KOPT-K1 (cell line): ENCODE results near the gene B3GNT2.
"Not testable (repeated sequence)": the region's sequence is repeated elsewhere in the genome, so short reads cannot be mapped to it uniquely, and the experiment has no call there.

Source experiments
- H3K27ac ChIP-seq: fragments of 200-600 bp; sonication (generic); 2 replicates; pipeline ENCODE4 v1.5.1; 2016; ENCODE audit warnings: antibody characterized with exemption, mild to moderate bottlenecking, low read depth, low read length; ENCODE audit not compliant: poor library complexity, severe bottlenecking
- H3K36me3 ChIP-seq: fragments of 200-600 bp; sonication (generic); 2 replicates; pipeline ENCODE4 v1.5.1; 2017; ENCODE audit warnings: antibody characterized with exemption, mild to moderate bottlenecking, low read length, moderate library complexity; ENCODE audit not compliant: insufficient read depth
- H3K9me3 ChIP-seq: fragments of 200-600 bp; sonication (generic); 2 replicates; pipeline ENCODE4 v1.5.1; 2017; ENCODE audit warnings: antibody characterized with exemption, low read length, mild to moderate bottlenecking; ENCODE audit not compliant: insufficient read depth, poor library complexity, severe bottlenecking

Gene B3GNT2

GRCh38 chr2:62197011-62197924 lies 1.4 kb downstream of the B3GNT2 start:
- Histone ChIP-seq H3K9me3 (no peaks in the 10 kb centered on the region), H3K27ac (peak overlapping the region; percentile 94), H3K36me3 (no peaks in the 10 kb centered on the region)

DNA sequence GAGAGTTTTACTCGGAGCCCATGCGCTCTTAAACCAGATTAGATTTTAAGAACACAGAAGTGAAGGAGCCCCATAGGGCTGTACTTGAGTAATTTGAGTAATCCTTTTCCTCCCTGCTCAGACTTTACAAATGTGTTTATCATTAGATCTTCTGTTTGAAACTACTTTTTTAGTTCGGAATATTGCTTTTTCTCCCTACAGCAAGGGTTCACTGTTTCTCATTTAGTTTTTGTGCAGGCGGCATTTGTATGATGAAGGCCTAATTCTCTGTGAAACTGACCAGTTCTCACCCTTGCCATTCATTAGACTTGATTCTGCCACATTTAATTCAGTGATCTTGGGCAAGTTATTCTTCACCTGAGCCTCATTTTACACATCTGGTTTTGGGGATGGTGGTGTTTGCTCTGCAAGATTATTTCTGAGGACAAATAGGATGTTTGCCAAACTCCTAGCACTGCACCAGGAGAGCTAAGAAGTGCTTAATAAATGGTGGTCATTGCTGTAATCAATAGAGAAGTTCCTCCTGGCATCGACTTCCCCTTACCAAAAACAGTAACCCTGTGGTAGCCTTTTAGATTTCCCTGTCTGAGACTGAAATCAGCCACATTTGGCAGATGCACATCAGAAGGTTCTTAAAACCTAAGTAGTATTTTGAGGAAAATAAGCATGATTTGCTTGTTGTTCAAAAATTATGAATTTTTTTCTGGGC lies 2.2 kb downstream of the B3GNT2 start:
- Histone ChIP-seq H3K36me3 (no peaks in the 10 kb centered on the region), H3K27ac (peak overlapping the region; percentile 94), H3K9me3 (no peaks in the 10 kb centered on the region)

GRCh38 chr2:62198854-62199253 lies 2.9 kb downstream of the B3GNT2 start:
- H3K9me3 ChIP-seq, H3K36me3 ChIP-seq: not testable (repeated sequence)
- peak overlapping the region; percentile 94 for H3K27ac ChIP-seq

GRCh38 chr2:62199392-62200125 lies 3.6 kb downstream of the B3GNT2 start:
- Histone ChIP-seq H3K27ac (peak overlapping the region; percentile 94), H3K36me3 (peaks cover under 1% of the 10 kb centered on the region; the same call in 1 of the 2 replicates), H3K9me3 (no peaks in the 10 kb centered on the region)

DNA sequence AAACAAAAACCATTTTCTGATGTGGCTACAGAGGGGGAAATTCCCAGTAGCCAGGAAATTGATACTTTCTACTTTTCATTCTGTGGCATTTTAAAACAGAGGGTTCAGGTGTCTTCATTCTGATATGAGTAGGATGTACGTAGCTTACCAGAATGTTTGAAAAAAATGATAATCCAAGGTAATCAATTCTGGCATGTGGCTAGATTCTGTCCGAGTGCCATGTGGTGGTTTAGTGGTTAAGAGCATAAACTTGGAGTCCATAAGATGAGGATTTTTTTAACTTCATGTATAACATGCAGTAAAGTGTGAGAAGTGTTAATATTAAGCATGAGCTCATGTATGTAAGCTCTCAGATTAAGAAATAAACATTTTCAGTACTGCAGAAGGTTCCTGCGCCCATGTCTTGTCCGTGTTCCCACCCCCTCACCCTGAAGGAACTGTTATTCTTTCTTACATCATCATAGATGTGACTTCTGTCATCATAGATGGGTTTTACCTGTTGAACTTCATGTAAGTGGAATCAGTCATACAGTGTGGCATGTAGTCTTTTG lies 4.5 kb downstream of the B3GNT2 start:
- H3K9me3 ChIP-seq, result no peaks in the 10 kb centered on the region
- peaks cover 8% of the 10 kb centered on the region for H3K36me3 ChIP-seq
- peak overlapping the region; percentile 94 for H3K27ac ChIP-seq

DNA sequence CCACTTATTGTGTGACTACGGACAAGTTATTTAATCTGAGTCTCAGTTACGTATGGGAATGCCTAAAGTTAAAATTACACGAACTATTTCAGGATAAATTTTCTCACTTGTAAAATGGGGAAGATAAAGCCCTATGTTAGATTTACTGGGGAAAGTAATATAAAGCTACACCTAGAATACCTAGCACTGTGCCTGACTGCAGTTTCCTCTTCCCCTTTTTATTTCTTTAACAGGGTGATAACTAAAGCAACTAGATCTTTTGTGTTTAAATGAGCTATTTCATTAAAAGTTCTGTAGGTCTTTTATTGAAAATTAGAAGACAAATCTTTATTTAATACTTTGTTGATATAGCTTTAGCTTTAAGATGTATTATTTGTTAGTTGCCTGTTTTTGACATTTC lies 5.0 kb downstream of the B3GNT2 start:
- peak overlapping the region; percentile 94 for H3K27ac ChIP-seq
- H3K9me3 ChIP-seq, result no peaks in the 10 kb centered on the region
- peaks cover 13% of the 10 kb centered on the region for H3K36me3 ChIP-seq

- H3K36me3 ChIP-seq, result peaks cover 18% of the 10 kb centered on the region
- no peak overlapping the region for H3K27ac ChIP-seq
Observed at GRCh38 chr2:62201307-62201706, 5.4 kb downstream of the B3GNT2 start.

GRCh38 chr2:62202019-62202722 lies 6.3 kb downstream of the B3GNT2 start:
- Histone ChIP-seq H3K9me3 (no peaks in the 10 kb centered on the region), H3K27ac (peak overlapping the region; percentile 29), H3K36me3 (peaks cover 26% of the 10 kb centered on the region)

More at GRCh38 chr2:62201307-62201706, 5.4 kb downstream of the B3GNT2 start:
- no peaks in the 10 kb centered on the region for H3K9me3 ChIP-seq

GRCh38 chr2:62202729-62203128 lies 6.8 kb downstream of the B3GNT2 start:
- Histone ChIP-seq H3K27ac (peak overlapping the region; percentile 29), H3K9me3 (no peaks in the 10 kb centered on the region), H3K36me3 (peaks cover 31% of the 10 kb centered on the region)

DNA sequence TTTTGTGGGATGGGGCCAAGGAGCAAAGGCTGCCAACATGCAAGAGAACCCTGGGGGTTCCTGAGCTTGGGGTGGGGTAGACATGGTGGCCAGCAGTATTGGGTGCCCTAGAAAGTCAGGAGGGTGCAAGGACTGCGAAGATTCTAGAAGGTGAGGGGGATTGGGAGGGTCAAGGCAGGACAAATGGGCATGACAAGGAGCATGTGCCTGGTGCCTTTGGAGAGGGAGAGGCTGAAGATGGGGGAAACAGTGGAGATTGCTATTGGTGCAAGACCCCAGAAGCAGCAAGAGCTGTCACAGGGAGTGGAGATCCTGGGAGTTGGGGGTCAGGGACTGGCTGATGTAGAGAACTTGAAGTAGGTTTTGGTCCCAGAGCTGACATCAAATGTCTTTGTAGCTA lies 7.5 kb downstream of the B3GNT2 start:
- no peak overlapping the region for H3K27ac ChIP-seq
- peaks cover 36% of the 10 kb centered on the region for H3K36me3 ChIP-seq
- H3K9me3 ChIP-seq, result no peaks in the 10 kb centered on the region

DNA sequence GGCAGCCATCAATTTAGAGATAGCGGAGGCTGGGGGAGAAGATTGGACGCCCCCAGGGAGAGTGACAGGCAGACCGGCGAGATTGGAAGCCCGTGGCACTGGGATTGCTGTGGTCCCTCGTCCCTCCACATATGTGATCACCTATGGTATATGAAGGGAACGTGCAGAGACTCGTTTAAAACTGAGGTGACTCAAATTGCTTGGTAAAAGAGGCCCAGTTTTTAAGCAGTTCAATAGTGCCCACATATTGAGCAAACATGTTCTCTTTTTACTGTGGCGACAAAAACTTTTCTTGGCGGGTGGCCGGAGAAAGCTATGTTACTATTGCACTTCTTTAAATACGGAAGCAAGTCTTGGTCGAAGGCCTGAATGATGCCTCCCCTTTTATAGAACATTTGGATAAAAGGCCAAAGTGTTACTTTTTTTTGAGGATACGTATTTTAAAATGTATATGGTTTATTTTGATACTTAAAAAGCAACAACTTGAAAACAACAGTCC lies 9.1 kb downstream of the B3GNT2 start:
- Histone ChIP-seq H3K9me3 (no peaks in the 10 kb centered on the region), H3K36me3 (peaks cover 46% of the 10 kb centered on the region), H3K27ac (no peak overlapping the region)

DNA sequence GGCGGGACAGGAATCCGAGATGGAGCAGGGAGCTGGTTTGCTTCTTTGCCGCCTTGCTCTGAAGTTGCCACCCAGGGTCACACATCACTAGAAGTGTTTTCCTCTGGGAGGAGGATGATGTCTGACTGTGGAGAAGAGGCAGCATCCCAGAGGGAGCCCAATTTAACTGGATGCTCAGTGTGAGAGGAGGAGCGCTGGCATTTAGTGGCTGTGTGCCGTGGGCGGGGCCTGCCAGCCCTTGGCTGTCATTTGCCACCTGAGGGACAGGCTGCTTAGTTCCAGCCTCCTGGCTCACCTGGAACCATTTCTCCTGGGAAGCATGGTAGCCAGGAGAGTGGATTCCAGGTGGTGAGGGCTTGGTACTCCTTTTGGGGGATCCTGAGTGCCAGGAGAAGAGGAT lies 9.6 kb downstream of the B3GNT2 start:
- no peak overlapping the region for H3K27ac ChIP-seq
- H3K9me3 ChIP-seq, result no peaks in the 10 kb centered on the region
- peaks cover 46% of the 10 kb centered on the region for H3K36me3 ChIP-seq

DNA sequence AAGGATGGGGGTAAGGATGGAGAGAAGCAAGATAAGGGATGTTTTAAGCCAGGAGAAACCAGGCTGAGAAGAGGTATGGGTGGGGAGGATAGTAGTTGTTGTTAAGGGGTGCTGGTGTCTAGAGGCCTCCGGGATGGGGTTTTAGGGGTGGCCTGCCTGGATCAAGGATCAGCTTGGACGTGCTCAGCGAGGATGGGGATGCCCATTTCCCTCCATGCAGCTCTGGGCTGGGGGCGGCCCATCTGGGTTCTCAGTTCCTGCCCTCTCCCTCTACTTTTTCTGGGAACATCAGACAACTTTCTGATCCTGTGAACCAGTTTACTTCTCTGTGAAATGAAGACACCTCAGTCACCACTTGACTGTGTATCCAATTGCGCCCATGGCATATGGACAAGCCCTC lies 10.1 kb downstream of the B3GNT2 start:
- H3K36me3 ChIP-seq, result peaks cover 49% of the 10 kb centered on the region
- H3K9me3 ChIP-seq, result no peaks in the 10 kb centered on the region
- H3K27ac ChIP-seq, result no peak overlapping the region

DNA sequence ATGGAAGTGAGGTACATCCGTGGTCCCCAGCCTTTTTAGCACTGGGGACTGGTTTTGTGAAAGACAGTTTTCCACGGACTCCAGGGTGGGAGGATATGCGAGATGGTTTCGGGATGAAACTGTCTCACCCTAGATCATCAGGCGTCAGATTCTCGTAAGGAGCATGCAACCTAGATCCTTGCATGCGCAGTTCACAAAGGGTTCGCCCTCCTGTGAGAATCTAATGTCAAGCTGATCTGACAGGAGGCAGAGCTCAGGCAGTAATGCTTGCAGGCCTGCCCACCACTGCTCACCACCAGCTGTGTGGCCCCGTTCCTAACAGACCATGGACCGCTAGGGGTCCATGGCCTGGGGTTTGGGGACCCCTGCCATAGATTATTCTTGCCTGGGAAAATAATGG lies 11.6 kb downstream of the B3GNT2 start:
- no peak overlapping the region for H3K27ac ChIP-seq
- peaks cover 64% of the 10 kb centered on the region for H3K36me3 ChIP-seq
- peaks cover 8% of the 10 kb centered on the region for H3K9me3 ChIP-seq
